HG03175 (cell line): Measurements from ENCODE around the gene PCGF3.
"Not testable (repeated sequence)": the region's sequence is repeated elsewhere in the genome, so short reads cannot be mapped to it uniquely, and the experiment has no call there.

Experiments
- ATAC-seq: cut with Tn5 transposase; IDR thresholded peaks from one replicate; pipeline ENCODE4 v1.9.1; 2021; ENCODE audit warnings: mild to moderate bottlenecking, moderate library complexity; ENCODE audit not compliant: unreplicated experiment

PCGF3 gene

DNA sequence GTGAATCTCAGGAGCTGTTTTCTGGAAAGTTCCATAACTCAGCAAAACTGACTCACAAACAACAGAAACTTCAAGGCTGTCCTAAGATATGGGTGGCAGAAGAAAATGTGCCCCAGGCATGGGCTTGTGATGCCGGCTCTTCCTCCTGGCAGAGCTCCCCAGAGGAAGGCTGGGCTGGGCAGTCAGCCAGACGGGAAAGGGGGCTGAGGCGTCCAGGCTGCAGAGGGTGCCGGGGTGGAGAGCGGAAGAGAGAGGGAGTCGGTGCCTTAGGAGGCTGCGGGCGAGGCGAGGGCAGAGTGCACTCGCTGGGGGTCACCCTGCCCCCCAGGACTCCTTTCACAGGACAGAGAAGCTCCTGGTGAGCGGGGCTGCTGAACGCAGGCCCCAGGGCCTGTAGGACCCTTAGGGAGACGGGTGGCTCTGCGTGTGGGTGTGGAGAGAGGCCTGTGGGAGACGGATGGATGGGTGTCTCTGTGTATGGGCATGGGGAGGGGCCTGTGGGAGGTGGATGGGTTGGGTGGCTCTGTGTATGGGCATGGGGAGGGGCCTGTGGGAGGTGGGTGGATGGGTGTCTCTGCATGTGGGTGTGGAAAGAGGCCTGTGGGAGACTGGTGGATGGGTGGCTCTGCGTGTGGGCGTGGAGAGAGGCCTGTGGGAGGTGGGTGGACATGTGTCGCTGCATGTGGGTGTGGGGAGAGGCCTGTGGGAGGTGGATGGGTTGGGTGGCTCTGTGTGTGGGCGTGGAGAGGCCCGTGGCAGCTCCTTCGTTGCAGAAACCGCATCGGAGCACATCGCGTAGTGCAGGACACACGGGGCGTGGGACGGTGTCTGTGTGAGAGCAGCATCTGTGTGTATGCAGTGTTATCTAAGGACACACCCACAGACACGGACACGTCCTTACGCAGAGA lies 15.9 kb downstream of the PCGF3 start:
- no peak for ATAC-seq

DNA sequence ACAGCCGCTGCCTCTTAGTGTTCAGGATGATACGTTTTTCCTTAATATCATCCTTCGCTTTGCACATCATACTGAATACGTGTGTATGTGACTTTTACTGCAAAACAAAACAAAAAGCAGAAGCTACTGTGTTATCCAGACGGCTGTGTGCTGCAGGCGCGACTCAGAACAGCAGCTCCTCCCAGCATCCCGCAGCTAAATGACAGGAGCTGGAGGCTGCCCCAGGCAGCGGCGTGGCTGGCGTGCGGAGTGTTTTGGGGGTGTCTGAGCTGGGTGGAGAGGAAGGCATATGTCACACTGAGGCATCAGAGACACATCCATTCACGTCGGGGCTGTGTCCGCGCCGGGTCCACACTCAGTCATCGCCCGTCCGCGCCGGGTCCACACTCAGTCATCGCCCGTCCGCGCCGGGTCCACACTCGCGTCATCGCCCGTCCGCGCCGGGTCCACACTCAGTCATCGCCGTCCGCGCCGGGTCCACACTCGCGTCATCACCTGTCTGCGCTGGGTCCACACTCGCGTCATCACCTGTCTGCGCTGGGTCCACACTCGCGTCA lies 16.6 kb downstream of the PCGF3 start:
- no peak for ATAC-seq

DNA sequence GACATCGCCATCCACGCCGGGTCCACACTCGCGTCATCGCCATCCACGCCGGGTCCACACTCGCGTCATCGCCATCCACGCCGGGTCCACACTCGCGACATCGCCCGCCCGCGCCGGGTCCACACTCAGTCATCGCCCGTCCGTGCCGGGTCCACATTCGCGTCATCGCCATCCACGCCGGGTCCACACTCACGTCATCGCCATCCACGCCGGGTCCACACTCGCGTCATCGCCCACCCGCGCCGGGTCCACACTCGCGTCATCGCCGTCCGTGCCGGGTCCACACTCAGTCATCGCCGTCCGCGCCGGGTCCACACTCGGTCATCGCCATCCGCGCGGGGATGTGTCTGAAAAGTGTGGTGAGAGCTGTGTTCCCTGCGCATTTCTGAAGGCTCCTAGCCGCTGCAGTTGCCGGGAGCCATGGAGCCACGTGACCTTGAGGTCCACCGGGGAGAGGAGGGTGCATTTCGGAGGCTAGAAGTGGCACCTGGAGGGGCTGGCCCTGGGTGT lies 17.3 kb downstream of the PCGF3 start:
- ATAC-seq: no peak

DNA sequence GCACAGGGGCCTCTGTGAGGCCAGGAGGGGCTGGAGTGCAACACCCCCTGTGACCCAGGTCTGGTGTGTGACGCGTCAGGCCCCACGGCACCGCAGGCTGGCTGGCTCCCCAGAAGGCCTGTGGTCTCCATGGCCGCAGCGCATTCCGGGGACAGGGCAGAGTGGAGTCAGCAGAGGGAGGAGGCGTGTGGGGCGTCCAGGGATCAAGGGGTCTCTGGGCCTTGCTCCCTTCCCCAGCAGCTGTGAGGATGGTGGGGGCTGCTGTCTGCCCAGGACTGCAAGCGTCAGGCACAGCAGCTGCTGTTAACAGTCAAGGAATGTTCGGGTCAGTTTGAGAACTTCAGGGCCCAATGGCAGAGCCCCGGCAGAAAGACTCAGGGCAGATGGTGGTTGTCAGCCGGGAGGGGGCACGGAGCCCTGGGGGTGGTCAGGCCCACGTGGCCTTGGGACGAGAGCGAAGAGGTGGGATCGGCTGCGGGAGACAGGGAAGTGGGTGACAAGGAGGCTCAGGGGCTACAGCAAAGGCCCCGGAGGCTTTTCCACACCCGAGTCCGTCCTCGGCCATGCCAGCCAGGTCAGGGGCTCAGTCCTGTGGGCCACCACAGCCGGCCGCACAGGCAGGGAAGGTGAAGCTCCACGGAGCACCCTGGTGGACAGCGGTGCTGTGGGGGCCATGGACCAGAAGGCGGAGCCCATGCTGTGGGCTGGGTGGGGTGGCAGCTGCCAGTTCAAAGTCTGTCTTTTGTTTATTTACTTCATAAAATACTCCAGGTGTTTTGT lies 18.3 kb downstream of the PCGF3 start:
- no peak for ATAC-seq

DNA sequence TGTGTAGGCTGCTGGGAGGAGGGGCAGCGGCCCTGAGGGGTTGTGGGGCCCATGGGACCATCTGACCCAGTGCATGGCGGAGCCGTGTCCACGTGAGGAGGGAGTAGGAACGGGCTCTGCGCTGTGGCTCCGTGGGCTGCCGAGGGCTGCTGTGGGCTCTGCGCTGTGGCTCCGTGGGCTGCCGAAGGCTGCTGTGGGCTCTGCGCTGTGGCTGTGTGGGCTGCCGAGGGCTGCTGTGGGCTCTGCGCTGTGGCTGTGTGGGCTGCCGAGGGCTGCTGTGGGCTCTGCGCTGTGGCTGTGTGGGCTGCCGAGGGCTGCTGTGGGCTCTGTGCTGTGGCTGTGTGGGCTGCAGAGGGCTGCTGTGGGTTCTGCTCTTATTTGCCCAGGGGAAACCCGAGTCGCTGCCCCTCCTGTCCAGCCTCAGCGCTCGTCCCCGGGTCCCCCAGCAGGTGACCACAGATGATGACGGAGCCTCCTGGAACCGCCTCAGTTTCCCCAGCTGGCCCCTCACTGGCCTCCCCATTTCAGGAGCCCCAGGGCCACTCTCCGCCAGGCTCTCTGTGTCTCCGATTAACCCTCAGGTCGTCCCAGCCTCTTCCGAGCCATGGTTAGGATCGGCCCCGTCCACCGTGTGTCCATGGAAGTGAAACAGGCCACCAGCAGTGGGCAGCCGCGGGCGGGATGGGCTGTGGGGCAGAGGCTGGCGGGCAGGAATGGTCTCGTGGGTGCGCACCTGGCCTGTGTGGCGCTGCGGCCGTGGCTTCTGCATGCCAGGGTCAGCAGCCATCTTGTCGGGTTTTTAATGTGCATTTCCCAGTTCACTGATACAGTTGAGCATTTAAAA lies 20.0 kb downstream of the PCGF3 start:
- ATAC-seq: no peak

DNA sequence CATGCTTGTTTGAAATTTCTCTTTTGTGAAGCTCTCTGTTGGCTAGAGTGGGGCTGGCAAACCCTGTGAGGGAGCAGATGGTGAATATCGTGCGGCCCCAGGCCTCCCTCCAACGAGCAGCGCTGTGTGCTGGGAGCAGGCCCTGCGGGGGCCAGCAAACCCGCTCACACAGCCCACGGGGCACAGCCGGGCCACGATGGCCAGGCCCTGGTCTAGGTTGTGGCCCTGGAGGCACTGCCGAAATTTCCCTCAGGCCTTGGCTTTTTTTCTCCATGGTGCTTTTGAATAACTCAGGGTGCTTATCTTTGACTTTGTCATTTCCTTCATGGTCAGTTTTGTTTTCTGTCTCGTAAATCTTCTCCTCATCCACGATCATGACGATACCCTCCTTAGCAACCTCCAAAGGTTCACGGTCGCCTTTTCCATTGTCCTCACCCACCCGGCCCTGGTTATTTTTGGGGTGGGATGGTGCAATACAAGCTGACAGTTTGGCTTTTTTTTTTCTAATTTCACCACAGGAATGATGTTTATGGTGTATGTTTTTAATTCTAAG lies 20.7 kb downstream of the PCGF3 start:
- no peak for ATAC-seq

DNA sequence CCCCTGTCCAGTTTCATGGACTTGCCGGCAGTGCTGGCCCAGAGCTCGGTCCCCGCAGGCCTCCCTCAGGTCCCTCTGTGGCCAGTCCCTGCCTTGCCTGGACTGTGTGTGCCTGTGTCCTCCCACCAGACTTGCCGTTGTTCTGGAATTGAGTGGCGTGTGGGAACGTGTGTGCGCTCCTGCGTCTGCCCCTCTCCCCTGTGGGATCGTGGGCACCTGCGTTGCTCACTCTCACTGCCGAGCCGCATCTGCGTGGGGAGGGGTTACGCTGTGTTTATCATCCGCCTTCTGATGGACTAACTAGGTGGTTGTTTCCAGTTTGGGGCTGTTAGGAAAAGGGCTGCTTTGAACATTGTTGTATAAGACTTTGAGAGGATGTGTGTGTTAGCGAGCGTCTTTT lies 21.2 kb downstream of the PCGF3 start:
- no peak for ATAC-seq

DNA sequence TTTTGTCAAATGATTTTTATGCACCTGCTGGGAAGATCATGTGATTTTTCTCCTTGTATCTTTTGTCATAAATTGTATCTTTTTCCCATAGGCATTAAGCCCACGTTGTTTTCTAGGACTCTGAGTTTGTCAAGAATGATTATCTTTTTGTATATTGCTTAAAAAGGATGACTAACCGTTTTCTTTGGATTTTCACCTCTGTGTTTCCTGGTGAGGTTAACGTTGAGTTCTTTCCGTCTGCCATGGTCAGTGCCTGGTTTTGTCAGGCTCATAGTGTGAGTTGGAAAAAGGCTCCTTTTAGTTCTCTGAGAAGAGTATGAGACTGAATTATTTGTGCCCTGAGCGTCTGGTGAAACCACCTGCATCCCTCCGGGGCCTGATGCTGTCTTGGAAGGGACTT lies 21.9 kb downstream of the PCGF3 start:
- no peak for ATAC-seq

DNA sequence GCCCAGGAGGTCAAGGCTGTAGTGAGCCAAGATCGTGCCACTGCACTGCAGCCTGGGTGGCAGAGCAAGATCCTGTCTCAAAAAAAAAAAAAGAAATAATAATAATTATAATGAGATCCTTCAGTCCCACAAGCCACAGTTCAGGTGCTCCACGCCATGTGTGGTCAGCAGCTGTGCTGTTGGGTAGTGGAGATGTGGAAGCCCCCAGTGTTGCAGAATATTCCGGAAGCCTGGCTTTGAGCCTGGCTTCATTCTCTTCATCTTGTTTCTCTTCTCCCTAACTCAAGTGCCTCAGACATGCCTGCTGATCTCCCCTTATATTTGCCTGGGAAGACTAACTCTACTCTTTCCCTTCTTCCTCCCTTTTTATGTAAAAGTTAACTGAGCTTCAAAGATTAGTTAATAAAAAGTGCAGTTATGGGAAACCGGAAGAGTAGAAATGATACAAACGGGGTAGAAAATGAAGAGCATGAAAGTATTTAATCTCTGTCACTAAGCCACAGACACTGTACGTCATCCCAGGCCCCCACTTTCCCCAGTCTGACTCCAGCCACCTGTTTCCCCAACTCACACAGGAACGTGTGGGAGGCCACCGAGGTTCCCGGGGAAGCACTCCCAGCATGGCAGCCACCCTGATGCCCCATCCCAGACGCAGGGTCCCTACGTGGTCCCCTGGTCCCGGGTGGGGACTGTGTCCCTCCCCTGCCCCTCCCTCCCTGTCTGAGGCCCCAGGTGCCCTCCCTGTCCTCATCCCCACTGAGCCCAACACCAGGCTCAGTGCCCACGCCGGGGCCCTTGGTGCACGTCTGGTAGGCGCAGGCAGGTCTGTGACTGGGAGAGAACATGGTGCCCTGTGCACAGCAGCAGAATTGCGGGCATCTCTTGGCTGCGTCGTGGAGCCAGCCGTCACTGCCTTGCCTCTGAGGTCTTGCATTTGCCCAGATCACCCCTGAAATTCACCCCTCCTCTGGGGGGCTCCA lies 24.0 kb downstream of the PCGF3 start:
- no peak for ATAC-seq

DNA sequence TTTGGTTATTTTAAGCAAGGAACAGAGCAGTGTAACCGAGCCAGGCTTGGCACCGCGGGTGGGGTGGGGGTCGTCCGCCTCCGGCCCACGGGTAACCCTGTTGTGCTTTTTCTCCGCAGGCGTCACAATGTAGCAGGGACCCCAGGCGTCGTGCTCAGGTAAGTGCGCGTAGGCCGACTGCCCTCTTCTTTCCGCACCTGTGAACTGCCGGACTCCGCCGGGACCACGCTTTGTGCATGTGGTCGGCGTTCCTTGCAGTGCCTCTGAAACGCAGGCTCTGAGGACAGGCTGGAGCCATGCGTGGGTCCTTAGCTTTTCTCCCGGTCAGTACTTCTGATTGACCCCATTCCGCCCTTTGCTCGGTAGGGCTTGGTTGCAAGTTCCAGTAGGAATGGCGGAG lies 24.9 kb downstream of the PCGF3 start:
- no peak for ATAC-seq

DNA sequence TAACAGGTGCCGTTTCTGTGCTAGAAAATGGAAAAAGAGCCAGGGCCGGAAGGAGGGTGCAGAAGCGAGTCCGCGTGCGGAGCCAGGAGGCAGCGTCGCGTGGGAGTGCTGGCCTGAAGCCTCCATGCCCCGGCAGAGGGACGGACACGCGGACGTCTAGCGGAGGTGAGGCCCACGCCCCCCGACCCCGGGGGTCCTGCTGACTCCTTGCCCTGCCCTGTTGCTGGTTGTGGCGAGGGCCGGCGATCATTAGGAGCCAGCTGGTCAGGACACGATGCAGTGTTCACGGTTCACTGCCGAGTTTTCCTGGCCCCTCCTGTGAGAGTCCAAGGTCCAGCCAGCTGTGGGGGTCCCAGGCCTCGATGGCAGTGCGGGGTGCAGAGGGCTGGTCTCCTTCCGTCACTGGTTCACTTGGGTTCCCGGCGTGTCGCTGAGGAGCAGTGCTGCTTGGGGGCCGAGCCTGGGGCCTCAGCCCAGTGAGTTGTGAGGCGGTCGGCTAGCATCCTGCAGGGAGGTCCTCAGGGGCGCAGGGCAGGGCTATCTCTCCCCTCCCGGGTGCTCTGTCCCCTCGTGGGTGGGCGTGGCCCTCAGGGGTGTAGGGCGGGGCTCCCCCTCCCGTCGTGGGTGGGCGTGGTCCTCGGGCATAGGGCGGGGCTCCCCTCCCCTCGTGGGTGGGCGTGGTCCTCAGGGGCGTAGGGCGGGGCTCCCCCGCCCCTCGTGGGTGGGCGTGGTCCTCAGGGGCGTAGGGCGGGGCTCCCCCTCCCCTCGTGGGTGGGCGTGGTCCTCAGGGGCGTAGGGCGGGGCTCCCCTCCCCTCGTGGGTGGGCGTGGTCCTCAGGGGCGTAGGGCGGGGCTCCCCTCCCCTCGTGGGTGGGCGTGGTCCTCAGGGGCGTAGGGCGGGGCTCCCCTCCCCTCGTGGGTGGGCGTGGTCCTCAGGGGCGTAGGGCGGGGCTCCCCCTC lies 25.6 kb downstream of the PCGF3 start:
- ATAC-seq: not testable (repeated sequence)

DNA sequence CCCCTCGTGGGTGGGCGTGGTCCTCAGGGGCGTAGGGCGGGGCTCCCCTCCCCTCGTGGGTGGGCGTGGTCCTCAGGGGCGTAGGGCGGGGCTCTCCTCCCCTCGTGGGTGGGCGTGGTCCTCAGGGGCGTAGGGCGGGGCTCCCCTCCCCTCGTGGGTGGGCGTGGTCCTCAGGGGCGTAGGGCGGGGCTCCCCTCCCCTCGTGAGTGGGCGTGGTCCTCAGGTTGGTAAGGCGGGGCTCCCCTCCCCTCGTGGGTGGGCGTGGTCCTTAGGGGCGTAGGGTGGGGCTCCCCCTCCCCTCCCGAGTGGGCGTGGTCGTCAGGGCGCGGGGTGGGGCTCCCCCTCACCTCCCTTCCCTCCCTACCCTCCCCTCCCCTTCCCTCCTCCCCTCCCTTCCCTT lies 26.3 kb downstream of the PCGF3 start:
- ATAC-seq: not testable (repeated sequence)

DNA sequence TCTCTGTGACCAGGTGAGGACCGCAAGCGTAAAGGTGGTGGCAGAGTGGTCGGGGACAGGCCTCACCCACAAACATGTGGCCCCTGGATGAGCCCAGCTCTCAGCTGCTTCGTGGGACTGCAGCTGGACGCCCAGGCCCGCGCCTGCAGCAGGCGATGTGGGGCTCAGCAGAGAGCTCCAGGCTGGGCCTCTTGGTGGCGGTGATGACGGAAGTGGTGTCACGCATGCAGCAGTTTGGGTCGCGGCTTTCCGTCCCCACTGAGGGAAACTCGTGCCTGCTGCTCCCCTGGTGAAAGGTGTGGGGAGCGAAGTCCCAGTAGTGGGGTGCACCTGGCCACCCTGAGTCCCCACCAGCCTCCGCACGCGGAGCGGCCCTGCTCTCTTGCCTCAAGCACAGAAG lies 26.9 kb downstream of the PCGF3 start:
- no peak for ATAC-seq

DNA sequence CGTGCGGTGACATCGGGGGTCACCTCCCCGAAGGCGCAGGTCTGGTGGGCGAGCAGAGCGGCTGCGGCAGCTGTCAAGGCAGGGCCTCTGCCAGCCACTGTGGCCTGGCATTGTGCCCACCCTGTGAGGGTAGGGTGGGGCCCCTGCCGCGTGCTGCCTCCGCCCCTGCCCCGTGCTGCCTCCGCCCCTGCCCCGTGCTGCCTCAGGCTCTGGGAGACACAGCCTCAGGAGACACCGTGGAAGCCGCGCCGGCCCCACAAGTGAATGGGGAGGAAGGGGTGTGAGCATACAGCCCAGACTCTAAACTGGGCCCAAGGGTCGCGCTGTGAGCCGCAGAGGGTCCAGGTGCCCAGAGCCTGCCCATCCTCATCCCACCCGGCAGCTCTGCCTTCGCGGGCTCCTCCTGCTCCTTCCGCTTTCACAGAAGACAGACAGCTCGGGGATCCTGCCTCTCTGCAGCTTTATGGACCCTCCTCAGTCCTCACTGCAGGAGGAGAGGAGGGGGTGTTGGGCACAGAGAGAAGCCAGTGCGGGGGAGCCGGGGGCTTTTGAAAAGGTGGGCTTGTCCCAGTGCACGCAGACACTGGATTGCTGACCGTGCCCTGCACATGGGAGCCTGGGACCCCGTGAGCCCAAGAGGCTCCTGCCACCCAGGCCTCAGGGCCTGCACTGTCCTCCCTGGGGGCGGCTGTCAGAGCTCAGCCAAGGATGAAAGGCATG lies 27.4 kb downstream of the PCGF3 start:
- ATAC-seq: no peak

DNA sequence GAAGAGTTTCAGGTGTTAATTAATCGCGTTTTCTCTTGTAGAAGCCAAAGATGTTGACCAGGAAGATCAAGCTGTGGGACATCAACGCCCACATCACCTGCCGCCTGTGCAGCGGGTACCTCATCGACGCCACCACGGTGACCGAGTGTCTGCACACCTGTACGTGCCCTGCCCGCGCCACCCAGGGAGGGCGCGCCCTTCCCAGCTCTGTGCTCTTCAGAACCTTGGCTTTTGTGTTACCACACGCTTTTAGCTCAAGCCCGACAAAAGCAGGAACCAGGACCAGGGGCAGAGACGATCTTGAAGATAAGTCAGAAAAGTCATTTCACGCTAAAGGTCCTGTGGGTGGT lies 28.0 kb downstream of the PCGF3 start:
- no peak for ATAC-seq

DNA sequence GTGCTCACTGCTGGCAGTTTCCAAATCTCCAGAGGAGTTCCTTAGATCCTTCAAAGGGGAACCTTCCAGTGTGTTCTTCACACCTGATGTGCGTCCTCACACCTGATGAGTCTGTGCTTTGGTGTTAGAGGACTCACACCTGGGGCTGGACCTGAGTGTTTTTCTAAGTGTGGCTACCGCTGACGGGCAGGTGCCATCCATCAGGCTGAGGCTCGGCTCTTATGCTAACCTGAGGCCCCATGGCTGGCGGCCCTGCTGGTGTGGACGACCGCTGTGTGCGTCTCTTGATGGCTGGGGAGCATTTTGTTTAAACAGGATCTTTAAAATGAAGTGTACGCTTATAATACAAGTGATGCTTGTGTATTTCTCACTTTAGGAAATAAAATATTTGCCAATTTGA lies 28.4 kb downstream of the PCGF3 start:
- no peak for ATAC-seq

DNA sequence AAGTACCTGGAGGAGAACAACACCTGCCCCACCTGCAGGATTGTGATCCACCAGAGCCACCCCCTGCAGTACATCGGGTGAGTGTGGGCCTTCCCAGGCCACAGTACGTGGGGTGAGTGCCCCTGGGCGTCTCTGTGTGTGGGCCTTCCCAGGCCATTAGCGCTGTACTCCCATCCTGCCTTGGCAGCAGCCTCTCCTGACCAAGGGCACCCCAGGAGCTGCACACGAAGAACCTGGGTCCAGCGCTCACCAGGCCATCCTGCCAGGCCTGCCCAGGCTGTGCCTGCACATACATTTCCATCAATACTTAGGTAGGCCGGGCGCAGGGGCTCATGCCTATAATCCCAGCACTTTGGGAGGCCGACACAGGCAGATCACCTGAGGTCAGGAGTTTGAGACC lies 29.3 kb downstream of the PCGF3 start:
- no peak for ATAC-seq

DNA sequence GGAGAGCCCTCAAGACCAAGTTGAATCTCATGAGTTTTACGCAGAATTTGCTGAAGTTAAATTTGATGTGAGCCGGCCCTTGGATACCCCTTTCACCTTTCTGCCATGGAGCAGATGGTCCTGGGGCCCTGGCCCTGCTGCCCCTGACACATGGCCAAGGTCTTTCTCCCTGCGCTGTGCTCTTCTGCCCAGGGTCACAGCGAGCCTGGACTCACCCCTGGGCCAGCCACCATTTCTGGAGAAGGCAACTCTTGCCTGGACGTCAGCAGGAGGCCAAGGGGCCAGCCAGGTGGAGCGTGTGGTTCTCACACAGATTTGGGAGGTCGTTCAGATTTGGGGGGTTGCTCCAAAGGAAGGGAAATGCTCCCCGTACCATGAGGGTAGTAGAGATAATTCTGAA lies 30.0 kb downstream of the PCGF3 start:
- no peak for ATAC-seq
